Measurements from ENCODE around the gene TAS1R3. TPM values are rescaled to one million over a fixed set of nuclear protein-coding genes. Genes with fewer than 3 reads are reported as not detected.
A peak's percentile ranks its signal among the peaks of the same experiment; 100 is the strongest.

TAS1R3 gene
- total RNA-seq, 1 donor from 2014 or later = 0.97 TPM

DNA sequence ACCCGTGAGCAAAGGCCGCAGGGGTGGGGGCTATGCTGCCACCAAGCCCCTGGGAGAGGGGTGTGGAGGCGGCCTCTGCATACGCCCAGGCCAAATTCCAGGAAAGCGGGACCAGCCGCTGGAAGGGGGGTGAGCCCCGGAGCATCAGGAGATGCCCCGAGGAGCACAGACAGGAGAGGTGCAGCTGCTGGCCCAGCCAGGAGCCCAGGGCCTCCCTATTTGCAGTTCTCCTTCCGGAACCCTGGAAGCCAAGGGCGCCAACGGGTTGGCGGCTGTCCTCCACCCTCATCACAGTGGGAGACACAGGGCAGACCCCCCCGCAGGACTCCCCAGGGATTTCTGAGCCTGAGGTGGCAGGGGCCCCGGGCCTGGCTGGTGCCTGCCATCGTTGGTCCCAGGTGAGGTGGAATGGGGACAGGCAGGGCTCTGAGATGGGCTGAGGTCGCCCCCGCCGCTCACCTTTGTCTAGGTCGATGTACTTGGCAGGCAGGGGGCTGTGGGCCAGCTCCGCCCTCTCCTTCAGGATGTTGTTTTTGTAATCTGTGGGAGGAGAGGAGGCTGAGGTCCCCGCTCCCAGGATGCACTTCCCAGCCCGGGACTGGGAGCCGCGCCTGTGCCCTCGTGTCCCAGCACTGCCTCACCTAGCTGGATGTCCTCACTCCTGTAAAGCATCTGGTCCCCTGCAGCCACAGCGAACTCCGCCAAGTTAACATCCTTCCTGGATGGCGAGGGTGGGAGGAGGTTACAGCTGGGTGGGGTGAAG, 22.5 kb downstream of the TAS1R3 start:
- Mint-ChIP-seq H3K27me3 (ENCODE audit: unreplicated experiment) (no peaks in the 10 kb centered on the region), H3K4me3 (ENCODE audit: unreplicated experiment) (peak overlapping the region; percentile 72), H3K4me1 (ENCODE audit: unreplicated experiment) (peaks cover 47% of the 10 kb centered on the region), H3K27ac (ENCODE audit: unreplicated experiment) (peak overlapping the region; percentile 74), H3K36me3 (ENCODE audit: unreplicated experiment) (peaks cover 9% of the 10 kb centered on the region), H3K9me3 (ENCODE audit: unreplicated experiment) (no peaks in the 10 kb centered on the region)
- no peak for TF ChIP-seq CTCF (IDR thresholded peaks at IDR 0.05)
- DNase-seq (ENCODE audit: extremely low spot score, unreplicated experiment) = no peak

- no peak for TF ChIP-seq CTCF (IDR thresholded peaks at IDR 0.05)
- H3K9me3 Mint-ChIP-seq (ENCODE audit: unreplicated experiment) = no peaks in the 10 kb centered on the region
- H3K4me3 Mint-ChIP-seq (ENCODE audit: unreplicated experiment) = peak overlapping the region; percentile 72
- H3K27ac Mint-ChIP-seq (ENCODE audit: unreplicated experiment) = no peak overlapping the region
- no peaks in the 10 kb centered on the region for H3K27me3 Mint-ChIP-seq (ENCODE audit: unreplicated experiment)
- DNase-seq (ENCODE audit: extremely low spot score, unreplicated experiment) = no peak
- H3K36me3 Mint-ChIP-seq (ENCODE audit: unreplicated experiment) = peaks cover 9% of the 10 kb centered on the region
- peaks cover 56% of the 10 kb centered on the region for H3K4me1 Mint-ChIP-seq (ENCODE audit: unreplicated experiment)
Measured at GRCh38 chr1:1354271-1355247, 23.5 kb downstream of the TAS1R3 start.

- TF ChIP-seq CTCF (IDR thresholded peaks at IDR 0.05) = no peak
- H3K4me3 Mint-ChIP-seq (ENCODE audit: unreplicated experiment) = no peak overlapping the region
- H3K4me1 Mint-ChIP-seq (ENCODE audit: unreplicated experiment) = peaks cover 61% of the 10 kb centered on the region
- H3K36me3 Mint-ChIP-seq (ENCODE audit: unreplicated experiment) = peaks cover 9% of the 10 kb centered on the region
- no peaks in the 10 kb centered on the region for H3K27me3 Mint-ChIP-seq (ENCODE audit: unreplicated experiment)
- no peaks in the 10 kb centered on the region for H3K9me3 Mint-ChIP-seq (ENCODE audit: unreplicated experiment)
- H3K27ac Mint-ChIP-seq (ENCODE audit: unreplicated experiment) = no peak overlapping the region
- no peak for DNase-seq (ENCODE audit: extremely low spot score, unreplicated experiment)
Measured at GRCh38 chr1:1355416-1355815, 24.3 kb downstream of the TAS1R3 start.

GRCh38 chr1:1356166-1356795, 25.2 kb downstream of the TAS1R3 start:
- H3K36me3 Mint-ChIP-seq (ENCODE audit: unreplicated experiment) = peaks cover 9% of the 10 kb centered on the region
- peak overlapping the region; percentile 90 for H3K4me3 Mint-ChIP-seq (ENCODE audit: unreplicated experiment)
- no peak for DNase-seq (ENCODE audit: extremely low spot score, unreplicated experiment)

More at GRCh38 chr1:1356166-1356795, 25.2 kb downstream of the TAS1R3 start:
- TF ChIP-seq CTCF (IDR thresholded peaks at IDR 0.05) = no peak
- no peaks in the 10 kb centered on the region for H3K9me3 Mint-ChIP-seq (ENCODE audit: unreplicated experiment)
- H3K27me3 Mint-ChIP-seq (ENCODE audit: unreplicated experiment) = no peaks in the 10 kb centered on the region
- H3K4me1 Mint-ChIP-seq (ENCODE audit: unreplicated experiment) = peaks cover 69% of the 10 kb centered on the region
- peak overlapping the region; percentile 90 for H3K27ac Mint-ChIP-seq (ENCODE audit: unreplicated experiment)

All from osteocyte (in vitro differentiated cells).